Stimulated activated CD4-positive, alpha-beta T cell treated with anti-CD3 and anti-CD28 coated beads, TNF-alpha, amount 100 ng/mL, for 48 hours (primary cell): ENCODE measurements around the gene GDF2.

ENCODE experiments used
- DNase-seq, 3 donors: peaks; one replicate each; pipeline ENCODE4 v3.0.0-alpha.2; 2020; ENCODE audit warnings: low read depth in 3 of 3

Gene GDF2

DNA sequence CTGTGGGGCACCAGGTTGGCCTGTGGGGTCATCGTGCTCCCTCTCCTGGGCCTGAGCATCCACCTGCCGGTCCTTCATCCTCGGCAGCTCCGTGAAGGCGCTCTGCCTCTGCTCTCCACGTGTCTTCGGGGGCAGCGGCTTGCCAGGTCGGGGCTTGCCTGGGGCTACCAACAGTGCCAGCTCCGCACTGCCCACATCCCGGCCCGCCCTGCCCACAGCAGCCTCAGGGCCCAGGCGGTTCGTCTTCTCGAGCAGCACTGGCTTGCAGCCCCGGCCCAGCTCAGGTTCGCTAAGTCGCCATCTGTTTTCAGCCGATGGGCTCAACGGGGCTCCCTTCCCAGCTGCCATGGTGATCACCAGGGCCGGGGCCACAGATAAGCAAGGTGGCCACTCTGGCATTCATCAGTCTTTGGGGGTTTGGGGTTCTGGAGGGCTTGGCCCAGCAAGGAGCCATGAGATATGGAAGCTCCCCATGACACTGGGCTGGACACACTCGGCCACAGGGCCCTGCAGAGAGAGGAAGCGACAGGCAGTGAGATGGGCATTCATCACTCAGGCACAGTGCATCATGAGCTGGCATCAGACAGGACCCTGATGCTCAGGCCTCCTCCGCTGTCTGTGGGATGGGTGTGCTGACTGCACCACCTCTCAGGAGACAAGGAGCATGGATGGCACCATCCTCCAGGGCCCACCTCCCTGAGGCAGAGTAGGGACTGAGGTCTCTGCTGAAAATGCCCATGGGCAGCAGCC lies 46.4 kb downstream of the GDF2 start:
- DNase-seq = no peak

DNA sequence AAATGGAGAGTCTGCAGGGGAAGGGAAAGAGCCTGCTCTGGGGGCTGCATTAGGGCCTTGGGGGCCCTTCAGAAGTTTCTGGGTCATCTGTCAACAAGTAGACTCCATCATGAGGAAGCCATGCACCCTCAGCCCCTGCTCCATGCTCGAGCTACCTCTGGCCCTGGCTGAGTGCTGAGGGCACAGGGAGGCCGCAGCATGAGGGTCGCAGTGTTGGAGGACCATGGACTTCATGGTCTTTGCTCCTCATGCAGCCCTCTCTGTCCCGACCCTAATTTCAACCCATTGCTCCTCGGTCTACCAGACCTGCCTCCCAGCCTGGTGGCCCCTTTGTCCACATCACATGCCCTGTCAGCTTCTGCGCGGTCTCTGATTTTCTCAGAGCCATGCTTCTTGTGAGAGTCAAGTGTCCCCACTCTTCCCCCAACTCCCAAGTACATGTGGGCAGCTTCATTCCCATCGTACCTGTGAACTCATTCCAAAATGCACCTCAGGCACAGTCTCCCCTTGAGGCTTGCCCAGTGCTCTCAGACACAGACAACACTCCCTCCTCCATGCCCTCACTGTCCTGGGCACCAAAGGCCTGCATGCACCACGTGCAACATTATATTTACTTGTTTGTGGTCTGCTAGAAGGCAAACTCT lies 47.1 kb downstream of the GDF2 start:
- DNase-seq = no peak

DNA sequence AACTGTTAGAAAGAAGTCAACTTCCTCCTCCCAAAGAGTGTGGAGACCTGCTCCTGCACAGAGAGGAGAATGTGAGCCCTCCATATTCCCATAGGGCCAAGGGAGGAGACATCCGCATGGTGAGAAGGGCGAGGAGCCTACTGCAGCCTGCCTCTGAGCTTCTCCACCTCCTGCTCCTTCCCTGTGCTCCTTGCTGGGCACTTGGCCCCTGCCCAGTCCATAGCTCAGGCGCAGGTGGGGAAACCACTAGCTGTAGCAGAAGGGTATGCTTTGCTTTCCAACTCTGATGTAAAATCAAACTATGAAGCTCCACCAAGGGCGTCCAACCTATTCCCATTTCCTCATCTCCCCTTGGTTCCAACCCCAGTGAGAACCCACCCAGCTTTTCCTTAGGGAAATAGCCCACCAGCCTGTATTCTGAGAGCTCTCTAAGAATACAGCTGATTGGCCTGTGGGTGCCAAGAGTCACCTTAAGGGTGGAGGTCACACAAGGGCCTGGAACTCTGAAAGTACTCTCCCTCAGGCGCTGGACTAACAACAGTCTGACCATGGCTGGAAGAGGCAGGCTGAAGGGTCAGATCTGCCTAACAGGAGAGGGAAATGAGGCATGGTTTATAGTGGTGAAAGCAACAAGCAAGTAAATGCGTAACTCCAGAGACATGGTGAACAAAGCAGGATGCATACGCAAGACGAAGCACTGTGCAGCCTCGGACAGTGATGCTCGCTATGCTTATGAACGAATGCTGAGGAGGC lies 47.9 kb downstream of the GDF2 start:
- no peak for DNase-seq

DNA sequence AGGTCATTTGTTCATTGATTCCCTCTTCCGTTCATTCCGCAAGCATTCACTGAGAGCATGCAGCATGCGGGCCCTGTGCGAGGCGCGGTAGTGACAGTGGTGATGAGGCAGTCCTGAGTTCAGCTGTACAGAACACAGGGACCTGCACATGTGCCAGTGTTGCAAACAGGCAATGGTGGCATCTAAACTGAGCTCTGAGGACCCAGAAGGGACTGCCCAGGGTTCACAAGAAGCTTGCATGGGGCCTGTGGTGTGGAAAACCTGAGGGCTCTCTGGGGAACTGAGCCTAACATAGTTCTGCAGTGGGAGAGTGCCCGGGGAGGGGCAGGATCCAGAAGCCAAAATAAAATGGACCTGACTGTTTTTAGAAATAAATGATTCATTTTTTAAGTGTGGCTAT lies 48.6 kb downstream of the GDF2 start:
- DNase-seq = no peak

DNA sequence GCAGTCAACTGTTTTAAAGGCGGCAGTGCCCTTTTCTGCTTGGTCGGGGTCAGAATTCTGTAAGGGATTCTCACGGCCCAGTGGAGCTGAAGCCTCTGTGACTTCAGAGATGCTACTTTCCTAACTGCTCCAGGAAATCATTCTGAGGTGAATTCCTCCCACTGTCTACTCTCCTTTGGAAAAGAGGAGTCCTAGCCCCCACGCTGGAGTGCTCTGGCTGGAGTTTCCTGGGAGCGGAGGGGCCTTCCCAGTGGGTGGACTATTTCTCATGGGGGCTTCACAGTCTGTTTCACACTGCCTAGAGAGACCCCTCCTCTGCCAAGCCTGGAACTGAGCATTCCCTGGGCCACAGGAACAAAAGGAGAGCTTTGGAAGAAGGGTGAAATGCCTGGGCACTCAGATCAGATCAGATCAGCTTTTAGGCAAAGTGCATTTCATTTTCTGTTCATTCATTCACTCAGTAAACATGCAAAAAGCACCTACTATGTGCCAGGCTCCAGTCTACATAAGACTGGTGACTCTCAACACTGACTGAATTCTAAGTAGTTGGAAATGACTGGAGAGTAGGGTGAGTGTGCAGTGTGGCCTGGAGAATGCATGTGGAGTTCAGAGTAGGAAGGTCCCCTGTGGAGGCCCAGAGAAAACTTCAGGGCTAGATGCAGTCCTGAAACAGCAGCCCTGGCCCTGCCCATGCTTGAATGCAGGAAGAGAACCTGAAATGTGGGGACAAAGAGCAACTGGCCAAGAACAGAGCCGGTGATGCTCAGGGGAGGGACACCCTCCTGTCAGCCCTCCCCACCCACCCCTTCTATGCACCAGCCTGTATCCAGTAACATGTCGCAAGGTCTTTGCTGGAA lies 49.6 kb downstream of the GDF2 start:
- DNase-seq = no peak

DNA sequence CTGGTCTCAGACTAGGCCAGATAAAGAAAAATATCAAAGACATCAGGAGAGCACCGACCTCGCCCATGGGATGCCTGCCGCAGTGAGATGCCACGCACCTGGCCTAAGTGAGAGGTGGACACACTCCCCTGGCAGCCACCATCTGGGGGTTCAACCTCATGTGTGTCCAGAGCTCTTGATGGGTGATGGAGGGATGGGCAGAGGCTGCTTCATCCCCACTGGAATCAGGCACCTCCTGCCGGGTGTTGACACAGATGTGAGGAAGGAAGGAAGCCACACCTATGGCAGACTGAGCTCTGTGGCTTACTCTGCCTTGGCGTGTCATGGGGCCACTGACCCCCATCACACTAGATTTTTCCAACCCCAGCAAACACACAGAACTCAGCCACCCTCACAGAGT lies 50.5 kb downstream of the GDF2 start:
- no peak for DNase-seq

DNA sequence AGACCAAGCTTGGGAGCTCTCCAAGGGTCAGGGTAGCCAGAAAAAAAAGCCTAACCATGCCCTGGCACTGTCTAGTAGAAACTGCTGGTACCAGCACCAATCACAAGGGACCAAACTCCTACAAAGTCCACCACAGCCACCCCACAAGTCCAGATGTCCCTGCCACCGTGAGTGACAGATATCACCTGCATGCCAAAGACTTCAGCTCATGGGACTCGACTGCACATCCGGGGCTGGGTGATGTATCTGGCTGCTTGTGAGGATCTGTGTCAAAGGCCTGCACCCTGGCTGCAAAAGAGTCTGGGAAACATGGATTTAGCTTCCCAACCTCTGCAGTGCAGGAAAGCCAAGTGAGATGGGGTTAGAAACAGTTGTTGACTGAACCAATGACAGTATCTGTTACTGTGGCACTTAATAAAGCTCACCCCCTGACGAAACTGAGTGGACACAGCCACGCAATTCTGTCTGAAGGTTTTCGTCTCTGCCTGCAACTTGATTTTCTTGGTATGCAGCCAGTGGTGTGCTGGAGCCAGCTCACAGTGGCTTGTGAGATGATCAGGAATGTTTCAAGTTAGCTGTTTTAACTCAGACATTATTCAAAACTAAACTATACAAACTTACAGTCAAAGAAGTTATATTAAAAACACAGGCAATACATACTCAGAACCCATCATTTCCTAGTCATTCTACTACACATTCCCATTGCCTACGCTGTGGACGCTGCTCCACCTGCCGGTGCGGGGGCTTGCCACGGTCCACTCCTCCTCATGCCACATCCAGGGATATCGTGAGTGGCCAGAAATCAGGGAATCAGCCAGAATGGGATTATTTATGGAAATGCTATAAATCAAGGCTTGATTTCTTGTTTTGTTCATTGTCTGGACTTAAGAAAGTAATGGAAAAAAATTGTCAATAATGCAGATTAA lies 52.6 kb downstream of the GDF2 start:
- no peak for DNase-seq

DNA sequence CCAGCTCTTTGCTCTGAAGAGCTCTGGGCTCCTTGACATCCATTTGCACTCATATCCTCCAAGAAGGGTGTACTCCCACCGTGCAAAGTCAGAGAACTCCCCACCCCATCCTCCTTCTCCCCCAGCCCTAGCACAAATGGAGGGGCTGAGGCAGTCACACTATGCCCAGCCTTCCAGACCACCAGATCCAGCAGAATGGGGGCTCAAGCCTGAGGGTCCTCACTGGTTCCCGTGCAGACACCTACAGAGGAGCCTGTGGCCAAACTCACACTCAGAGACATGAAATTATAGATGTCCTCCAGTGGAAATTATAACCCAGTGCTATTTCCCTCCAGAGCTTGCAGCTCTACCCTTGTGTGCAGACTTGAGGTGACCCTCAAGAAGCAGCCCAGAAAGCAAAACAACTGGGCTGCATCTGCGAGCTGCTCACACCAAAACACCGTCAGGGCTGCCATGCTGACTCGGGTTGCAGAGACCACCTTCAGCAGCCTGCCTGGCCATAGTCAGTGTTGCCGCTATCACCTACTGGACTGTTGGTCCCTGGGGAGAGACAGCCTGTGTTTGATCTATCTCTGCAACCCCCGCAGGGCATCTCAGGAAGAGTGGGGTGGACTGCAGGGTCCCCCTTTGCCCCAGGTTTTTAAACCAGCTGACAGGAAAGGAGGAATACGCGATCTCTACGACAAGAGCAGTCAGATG lies 54.4 kb downstream of the GDF2 start:
- no peak for DNase-seq
